OCI-LY3 (cell line): Measurements from ENCODE around the gene APPL2.

ENCODE experiments used
- EZH2phosphoT487 ChIP-seq: fragments of 200-600 bp; shearing (Covaris generic); IDR thresholded peaks from 2 replicates; pipeline ENCODE4 v1.6.1; 2018; ENCODE audit warnings: antibody characterized with exemption, mixed run types, low read depth
- TF ChIP-seq, protein P1 (sequence below): fragments of 200-600, 300-600 bp; sonication (generic); IDR thresholded peaks from 2 replicates; pipeline ENCODE4 v1.5.1; 2014; ENCODE audit warnings: antibody characterized with exemption, low read length, low read depth

DNA sequence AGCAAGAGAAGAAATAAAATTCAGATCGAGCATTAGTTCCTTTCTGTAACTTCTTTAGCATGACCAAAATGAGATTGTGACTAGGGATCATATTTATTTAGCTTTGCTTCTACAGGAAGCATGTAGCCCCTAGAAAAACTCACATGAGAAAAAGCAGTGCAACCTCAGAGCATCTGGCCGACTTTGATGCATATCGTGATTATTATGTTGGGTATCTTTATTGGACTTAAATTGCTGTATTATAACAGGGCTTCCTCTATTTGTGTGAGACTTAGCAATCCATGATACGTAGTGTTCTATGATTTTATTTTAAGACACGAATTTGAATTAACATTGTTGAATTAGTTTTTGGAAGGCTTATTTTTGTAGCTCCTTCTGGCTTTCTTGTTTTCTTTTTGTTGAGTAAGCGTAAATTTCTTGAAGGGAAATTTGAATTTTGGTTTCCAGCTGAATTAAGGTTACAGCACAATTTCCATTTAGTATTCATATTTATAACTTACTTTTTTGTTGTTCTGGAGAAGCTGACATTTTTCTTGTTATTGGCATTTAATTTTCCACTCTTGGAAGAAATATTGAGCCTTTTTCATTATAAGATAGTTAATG lies 94.6 kb downstream of the APPL2 start:
- TF ChIP-seq, protein P1, sequence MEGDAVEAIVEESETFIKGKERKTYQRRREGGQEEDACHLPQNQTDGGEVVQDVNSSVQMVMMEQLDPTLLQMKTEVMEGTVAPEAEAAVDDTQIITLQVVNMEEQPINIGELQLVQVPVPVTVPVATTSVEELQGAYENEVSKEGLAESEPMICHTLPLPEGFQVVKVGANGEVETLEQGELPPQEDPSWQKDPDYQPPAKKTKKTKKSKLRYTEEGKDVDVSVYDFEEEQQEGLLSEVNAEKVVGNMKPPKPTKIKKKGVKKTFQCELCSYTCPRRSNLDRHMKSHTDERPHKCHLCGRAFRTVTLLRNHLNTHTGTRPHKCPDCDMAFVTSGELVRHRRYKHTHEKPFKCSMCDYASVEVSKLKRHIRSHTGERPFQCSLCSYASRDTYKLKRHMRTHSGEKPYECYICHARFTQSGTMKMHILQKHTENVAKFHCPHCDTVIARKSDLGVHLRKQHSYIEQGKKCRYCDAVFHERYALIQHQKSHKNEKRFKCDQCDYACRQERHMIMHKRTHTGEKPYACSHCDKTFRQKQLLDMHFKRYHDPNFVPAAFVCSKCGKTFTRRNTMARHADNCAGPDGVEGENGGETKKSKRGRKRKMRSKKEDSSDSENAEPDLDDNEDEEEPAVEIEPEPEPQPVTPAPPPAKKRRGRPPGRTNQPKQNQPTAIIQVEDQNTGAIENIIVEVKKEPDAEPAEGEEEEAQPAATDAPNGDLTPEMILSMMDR: no peak
- TF ChIP-seq EZH2phosphoT487: no peak
